HUES6 (cell line): ENCODE data around the gene RPL10A.
A peak's percentile ranks its signal among the peaks of the same experiment; 100 is the strongest.

ENCODE experiments used
- H3K27ac ChIP-seq: 2 replicates; pipeline ENCODE4 v1.7.0; 2013; ENCODE audit warnings: low read depth, mild to moderate bottlenecking, low read length, inconsistent platforms
- H3K27me3 ChIP-seq: 2 replicates; pipeline ENCODE4 v1.6.1; 2013; ENCODE audit warnings: low read length; ENCODE audit not compliant: control insufficient read depth, insufficient read depth
- H3K36me3 ChIP-seq: 2 replicates; pipeline ENCODE4 v1.6.1; 2013; ENCODE audit warnings: low read length; ENCODE audit not compliant: control insufficient read depth, insufficient read depth
- H3K4me1 ChIP-seq: 2 replicates; pipeline ENCODE4 v1.6.1; 2013; ENCODE audit warnings: low read length; ENCODE audit not compliant: control insufficient read depth, insufficient read depth
- H3K4me3 ChIP-seq: 2 replicates; pipeline ENCODE4 v1.5.1; 2013; ENCODE audit warnings: low read depth, low read length
- H3K9ac ChIP-seq: one replicate; pipeline ENCODE4 v1.6.1; 2013; ENCODE audit warnings: mild to moderate bottlenecking, low read length
- H3K9me3 ChIP-seq: 2 replicates; pipeline ENCODE4 v1.6.1; 2013; ENCODE audit warnings: low read depth, low read length; ENCODE audit not compliant: control insufficient read depth, insufficient read depth

The RPL10A gene

DNA sequence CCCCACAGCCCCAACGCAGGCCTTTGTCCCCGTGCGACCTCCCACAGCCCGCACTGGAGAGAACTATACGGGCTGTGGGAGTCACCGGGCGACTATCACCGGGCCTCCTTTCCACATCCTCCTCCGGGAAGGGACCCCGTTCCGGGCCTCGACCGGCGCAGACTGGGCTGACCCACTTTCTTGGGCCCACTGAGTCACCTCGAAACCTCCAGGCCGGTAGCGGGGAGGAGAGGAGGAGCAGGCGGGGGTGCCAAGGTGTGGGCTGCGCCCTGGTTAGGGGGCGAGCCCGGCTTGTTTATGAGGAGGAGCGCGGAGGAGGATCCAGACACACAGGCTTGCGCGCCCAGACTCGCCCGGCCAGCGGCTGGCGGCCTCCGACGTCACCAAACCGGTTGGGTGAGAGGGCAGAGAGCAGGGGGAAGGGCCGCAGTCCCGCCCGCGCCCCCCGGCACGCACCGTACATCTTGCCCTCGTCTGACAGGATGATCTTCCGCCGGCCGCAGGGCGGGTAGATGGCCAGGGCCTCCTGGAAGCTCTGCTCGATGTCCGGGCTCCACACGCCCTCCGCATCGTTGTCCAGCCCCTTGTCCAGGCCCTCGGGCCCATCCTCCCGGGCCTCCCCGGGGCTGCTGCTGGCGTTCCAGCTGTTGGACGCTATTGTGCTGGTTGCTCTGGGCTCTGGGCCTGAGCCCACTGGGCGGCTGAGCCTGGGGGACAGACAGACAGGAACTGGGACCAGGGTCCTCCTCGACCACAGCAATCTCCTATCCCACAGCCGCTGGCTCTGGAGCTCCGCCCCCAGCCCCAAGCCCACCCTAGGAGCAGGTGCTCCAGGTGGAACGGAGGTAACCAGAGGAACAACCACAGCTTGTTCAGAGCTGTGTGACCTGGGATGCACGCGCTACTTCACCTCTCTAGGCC lies 18.1 kb downstream of the RPL10A start:
- Histone ChIP-seq H3K27ac (peak overlapping the region; percentile 98), H3K9ac (peak overlapping the region; percentile 95), H3K4me3 (peak overlapping the region; percentile 41), H3K27me3 (no peaks in the 10 kb centered on the region), H3K36me3 (peaks cover 17% of the 10 kb centered on the region), H3K9me3 (no peaks in the 10 kb centered on the region), H3K4me1 (peaks cover 59% of the 10 kb centered on the region)

DNA sequence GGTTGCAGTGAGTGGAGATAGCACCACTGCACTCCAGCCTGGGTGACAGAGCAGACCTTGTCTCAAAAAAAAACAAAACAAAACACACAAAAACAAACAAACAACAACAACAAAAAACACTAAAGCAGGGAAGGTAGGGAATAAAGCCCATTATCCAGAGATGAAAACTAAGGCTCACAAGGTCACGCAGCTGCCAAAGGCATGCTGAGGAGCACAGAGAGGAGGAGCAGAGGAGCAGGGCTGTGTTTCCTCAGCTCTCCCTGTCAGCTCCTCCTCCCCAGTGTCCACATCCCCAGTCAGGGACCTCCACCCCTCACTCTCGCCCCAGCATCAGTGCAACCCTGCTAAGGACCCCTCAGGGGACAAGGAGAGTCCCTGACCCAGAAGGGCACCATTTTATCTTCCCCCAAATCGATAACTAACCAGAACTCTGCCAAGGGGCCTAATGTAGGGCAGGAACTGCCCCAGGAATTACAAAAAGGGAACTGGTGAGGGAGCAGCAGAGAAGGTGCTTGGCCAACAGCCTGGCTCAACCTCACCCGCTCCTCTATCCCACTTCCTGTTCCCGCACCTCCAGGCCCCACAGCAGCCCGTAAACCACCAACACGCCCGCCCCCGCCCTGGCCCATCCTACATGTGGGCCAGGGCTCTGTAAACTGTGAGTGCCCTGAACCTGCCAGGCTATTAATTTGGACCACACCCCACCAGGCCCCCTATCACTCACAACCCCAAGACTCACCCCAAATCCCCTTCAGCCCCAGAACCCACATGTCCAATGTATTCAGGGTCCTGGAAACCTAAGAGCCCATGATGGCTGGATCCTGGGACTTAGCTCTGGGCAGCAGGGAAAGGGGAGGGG lies 19.7 kb downstream of the RPL10A start:
- Histone ChIP-seq H3K36me3 (peaks cover 9% of the 10 kb centered on the region), H3K9me3 (no peaks in the 10 kb centered on the region), H3K27me3 (no peaks in the 10 kb centered on the region), H3K4me3 (no peak overlapping the region), H3K9ac (peak overlapping the region; percentile 55), H3K4me1 (peaks cover 75% of the 10 kb centered on the region), H3K27ac (peak overlapping the region; percentile 55; the same call in 1 of the 2 replicates)

DNA sequence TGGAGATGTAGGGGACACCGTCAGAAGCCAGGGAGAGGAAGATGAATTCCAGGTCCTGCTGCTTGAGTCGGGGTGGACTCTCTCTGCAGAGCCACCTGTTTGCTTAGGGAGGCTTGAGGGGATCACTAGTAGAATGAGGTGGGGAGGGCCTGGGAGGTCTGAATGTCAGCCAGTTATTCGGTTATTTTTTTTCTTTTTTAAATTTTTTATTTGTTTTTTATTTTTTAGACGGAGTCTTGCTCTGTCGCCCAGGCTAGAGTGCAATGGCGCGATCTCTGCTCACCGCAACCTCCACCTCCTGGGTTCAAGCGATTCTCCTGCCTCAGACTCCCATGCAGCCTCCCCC lies 20.3 kb downstream of the RPL10A start:
- no peaks in the 10 kb centered on the region for H3K27me3 ChIP-seq
- no peak overlapping the region for H3K4me3 ChIP-seq
- H3K4me1 ChIP-seq = peaks cover 81% of the 10 kb centered on the region
- H3K9me3 ChIP-seq = no peaks in the 10 kb centered on the region
- peak overlapping the region; percentile 55 for H3K9ac ChIP-seq
- peak overlapping the region; percentile 55; the same call in 1 of the 2 replicates for H3K27ac ChIP-seq
- H3K36me3 ChIP-seq = peaks cover 3% of the 10 kb centered on the region

DNA sequence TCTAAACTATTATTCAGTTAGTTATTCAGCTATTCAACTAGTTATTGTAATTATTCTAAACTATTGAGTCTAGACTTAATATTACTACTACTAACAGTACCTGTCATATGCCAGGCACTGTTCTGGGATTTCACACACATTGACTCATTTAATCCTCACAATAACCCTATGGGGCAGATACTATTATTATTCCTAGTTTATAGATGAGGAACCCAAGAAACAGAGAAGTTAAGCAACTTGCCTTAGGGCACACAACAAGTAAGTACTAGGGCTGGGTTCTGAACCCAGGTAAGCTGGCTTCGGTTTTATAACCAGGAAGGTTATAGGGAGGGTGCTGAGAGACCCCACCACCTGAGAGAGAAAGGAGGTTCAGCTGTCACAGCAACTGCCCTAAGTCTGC lies 20.9 kb downstream of the RPL10A start:
- H3K27ac ChIP-seq = no peak overlapping the region; the same call in 1 of the 2 replicates
- H3K9me3 ChIP-seq = no peaks in the 10 kb centered on the region
- H3K9ac ChIP-seq = peak overlapping the region; percentile 56
- H3K27me3 ChIP-seq = no peaks in the 10 kb centered on the region
- H3K36me3 ChIP-seq = no peaks in the 10 kb centered on the region
- H3K4me3 ChIP-seq = no peak overlapping the region
- peaks cover 87% of the 10 kb centered on the region for H3K4me1 ChIP-seq

DNA sequence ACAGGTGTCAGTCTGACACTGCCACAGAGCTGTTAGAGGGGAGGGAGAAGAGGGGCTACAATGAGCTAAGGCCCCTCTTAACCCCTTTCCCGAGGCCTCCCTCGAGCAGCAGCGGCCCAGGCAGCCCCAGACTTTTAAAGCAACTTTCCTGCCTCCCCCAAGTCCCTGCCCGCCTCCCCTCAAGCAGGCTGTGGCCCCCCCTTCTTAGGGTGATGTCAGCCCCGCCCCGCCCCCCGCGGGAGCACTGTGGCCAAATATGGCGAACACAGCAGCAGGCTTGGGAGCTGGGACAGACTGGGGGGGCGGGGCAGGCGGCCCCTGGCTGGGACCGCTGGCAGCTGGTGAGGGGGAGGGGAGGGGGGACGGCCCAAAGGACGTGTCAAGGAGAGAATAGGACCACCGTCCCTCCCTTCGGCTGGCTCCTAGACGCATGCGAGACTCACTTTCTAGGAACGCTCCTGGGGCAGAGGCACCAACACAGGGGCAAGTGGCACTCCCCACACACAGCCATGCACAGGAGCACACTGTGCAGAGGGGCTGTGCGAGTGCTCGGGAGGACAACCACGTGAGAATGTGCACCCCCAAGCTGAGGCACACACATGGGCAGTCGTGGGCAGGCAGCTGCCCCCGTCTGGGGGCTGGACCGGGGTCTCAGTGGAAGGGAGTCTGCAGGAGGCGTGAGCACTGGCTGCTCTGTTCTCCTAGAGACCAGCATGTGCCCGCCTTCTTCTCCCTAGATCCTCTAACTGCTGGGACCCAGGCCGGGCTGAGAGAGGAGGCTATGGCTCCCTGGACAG lies 22.0 kb downstream of the RPL10A start:
- Histone ChIP-seq H3K9me3 (no peaks in the 10 kb centered on the region), H3K27me3 (no peaks in the 10 kb centered on the region), H3K4me3 (peak overlapping the region; percentile 64), H3K9ac (peak overlapping the region; percentile 88), H3K4me1 (peaks cover 90% of the 10 kb centered on the region), H3K36me3 (no peaks in the 10 kb centered on the region), H3K27ac (peak overlapping the region; percentile 92; the same call in 1 of the 2 replicates)

DNA sequence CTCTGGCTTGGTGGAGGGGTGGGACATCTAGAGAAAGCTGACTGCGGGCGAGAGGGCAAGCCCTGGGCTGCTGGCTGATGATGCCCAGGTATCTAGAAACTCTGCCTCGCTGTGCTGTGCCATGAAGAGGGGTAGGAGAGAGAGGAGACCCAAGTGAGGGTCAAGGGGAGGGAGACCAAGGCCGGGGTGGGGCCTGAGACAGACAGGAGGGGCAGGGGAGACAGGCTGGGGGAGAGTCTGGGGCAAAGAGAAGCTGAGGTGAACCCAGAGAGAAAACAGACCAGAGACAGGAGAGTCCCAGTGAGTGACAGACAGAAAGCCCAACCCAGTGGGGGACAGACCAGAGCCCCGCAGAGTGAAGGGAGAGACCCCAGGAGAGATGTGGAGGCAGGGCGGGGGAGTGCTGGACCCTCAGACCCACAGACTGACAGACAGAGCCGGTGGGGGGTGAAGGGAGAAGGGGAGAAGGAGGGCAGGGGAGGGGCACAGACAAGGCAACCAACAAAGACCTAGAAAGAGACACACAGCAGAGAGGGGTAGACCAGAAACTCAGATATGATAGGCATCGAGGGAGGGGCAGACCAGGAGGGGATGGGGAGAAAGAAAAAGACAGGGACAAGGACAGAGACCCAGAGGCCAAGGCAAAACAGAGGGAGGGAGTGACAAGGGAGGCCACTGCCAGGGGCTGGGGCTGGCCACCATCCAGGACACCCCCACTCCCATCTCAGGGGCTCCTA lies 22.8 kb downstream of the RPL10A start:
- Histone ChIP-seq H3K9ac (peak overlapping the region; percentile 88), H3K27me3 (no peaks in the 10 kb centered on the region), H3K9me3 (no peaks in the 10 kb centered on the region), H3K36me3 (no peaks in the 10 kb centered on the region), H3K4me3 (peak overlapping the region; percentile 64), H3K4me1 (peaks cover 90% of the 10 kb centered on the region), H3K27ac (peak overlapping the region; percentile 92; the same call in 1 of the 2 replicates)

DNA sequence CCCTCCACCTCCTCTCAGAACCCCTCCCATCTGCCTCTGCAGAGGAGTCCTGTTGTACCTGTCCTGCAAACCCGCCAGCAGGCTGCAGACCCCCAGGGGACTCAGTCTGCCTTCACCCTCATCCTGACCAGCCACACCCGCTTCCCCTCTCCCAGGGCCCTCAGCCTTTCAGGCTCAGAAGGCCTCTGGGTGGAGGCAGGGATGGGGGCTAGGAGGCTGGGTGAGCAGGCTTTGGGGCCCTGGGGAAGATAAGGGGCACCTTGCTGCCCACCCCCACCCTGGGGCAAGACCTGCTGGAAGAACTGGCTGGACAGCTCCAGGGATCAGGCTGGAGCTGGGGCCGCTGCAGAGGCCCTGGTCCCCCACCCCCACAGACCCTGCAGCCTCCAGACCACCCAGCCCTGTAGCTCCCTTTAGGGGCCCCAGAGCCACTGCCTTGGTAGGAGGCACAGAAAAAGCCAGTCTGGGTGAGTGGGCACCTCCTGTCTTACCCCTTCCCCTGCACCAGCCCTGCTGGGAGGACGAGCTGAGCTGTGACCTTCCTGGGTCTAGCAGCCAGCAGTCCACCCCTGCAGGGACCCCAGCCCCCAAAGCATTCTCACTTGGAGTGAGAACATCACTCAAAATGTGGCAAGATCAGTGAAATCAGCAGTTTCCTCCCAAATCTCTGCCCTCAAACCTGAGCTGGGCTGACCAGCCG lies 23.5 kb downstream of the RPL10A start:
- no peaks in the 10 kb centered on the region for H3K27me3 ChIP-seq
- peak overlapping the region; percentile 88 for H3K9ac ChIP-seq
- peak overlapping the region; percentile 64 for H3K4me3 ChIP-seq
- H3K27ac ChIP-seq = peak overlapping the region; percentile 49; the same call in 1 of the 2 replicates
- no peaks in the 10 kb centered on the region for H3K9me3 ChIP-seq
- H3K4me1 ChIP-seq = peaks cover 84% of the 10 kb centered on the region
- no peaks in the 10 kb centered on the region for H3K36me3 ChIP-seq

DNA sequence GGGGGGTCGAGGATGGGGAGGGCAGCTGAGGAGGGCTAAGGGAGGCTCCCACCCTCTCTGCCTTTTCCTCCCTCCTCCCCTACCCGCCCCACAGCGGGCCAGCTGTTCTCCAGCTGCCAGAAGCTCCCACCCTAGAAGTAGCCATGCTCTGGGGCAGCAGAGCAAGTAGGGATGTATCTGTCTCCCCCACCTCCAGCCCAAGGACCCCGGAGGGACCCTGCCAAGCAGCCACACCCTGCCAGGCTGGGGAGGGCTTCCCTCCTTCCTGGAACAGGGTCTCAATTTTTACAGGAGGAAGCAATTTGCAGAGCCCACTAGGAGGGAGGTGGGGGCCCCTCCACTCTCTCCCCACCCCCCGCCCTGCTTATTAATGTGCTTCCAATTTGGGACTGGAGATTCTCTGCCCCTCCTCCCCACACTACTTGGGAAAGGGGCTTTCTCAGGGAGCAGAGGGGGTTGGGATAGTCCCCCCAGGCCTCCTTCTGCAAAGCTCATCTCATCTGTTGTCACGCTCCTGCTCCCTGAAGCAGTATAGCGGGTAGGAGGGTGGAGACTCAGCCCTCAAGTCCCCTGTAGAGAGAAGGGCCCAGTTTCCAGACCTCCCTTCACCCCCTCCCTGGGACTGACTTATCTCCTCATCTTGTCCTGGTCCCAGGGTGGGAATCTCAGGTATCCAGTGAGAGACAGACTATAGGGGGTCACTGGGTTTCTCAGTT lies 24.2 kb downstream of the RPL10A start:
- Histone ChIP-seq H3K9ac (peak overlapping the region; percentile 88), H3K27ac (peak overlapping the region; percentile 49; the same call in 1 of the 2 replicates), H3K27me3 (no peaks in the 10 kb centered on the region), H3K4me3 (peak overlapping the region; percentile 64), H3K36me3 (no peaks in the 10 kb centered on the region), H3K9me3 (no peaks in the 10 kb centered on the region), H3K4me1 (peaks cover 78% of the 10 kb centered on the region)

DNA sequence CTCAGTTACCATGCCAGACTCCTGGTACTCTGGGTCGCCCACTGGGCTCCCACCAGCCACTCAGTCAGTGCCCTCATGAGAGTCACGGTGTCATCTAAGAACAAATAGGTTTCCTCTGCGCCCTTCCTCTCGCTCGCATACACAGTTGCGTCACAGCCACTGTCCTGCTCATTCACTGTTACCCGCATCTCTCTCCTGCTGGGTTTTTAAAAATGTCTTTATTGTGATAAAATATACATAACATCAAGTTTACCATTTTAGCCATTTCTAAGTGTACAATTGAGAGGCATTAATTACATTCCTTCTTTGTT lies 24.7 kb downstream of the RPL10A start:
- Histone ChIP-seq H3K4me3 (no peak overlapping the region; the same call in 1 of the 2 replicates), H3K36me3 (no peaks in the 10 kb centered on the region), H3K9ac (no peak overlapping the region), H3K27ac (no peak overlapping the region), H3K9me3 (no peaks in the 10 kb centered on the region), H3K27me3 (no peaks in the 10 kb centered on the region), H3K4me1 (peaks cover 73% of the 10 kb centered on the region)
